ENCODE data around the gene ASF1B.

Gene ASF1B

DNA sequence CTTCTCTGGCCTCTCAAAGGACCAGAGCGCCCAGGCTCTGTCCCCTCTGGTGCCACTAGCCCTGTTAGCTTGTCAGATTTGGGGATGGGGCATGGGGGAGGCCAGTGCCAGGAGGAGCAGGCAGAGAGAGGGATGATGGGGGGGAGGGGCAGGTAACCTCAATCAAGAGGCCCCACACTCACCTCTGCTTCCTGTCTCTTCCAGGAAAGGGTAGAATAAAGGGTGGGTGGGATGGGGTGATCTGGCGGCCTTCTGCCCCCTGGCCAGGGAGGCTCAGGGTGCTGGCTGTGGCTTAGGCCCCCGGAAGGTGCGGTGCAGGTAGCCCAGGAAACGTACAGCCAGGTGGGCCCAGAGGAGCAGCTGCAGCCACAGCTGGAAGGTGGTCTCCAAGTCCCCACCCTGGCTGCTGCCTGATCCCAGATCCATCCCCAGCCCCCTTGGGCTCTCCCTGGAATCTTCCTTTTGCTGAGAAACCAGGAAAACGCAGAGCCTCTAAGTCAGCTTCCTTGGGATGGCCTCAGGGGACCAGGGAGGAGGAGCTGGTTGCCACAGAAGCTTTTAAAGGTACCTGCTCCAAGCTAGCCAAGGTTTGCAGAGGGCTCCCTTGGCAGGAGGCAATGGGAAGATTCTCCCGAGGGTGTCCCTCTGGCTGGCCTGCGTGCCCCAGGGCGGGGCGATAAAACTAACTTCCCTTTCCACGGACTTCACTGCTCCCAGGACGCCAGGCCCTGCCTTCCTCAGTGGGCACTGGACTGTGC is 24.2 kb downstream of the ASF1B start:
- peaks cover 0 to 6% (median 0%) of the 10 kb centered on the region in 5 donors for H3K36me3 ChIP-seq (ENCODE audit: control insufficient read depth in 5 of 5, insufficient read depth in 5 of 5, low read length in 5 of 5)
- H3K4me3 ChIP-seq (ENCODE audit: low read depth in 1 of 5, low read length in 5 of 5), result peak overlapping the region; percentile 44 to 54 (median 46)
- H3K27me3 ChIP-seq (ENCODE audit: control insufficient read depth in 5 of 5, insufficient read depth in 4 of 5, low read length in 5 of 5), result no peaks in the 10 kb centered on the region
- H3K9ac ChIP-seq (ENCODE audit: low read length in 5 of 5), result peak overlapping the region; percentile 48 to 78 (median 68)
- peaks cover 25 to 83% (median 81%) of the 10 kb centered on the region in 5 donors for H3K4me1 ChIP-seq (ENCODE audit: control insufficient read depth in 5 of 5, insufficient read depth in 5 of 5, low read length in 5 of 5)
- H3K9me3 ChIP-seq (ENCODE audit: control insufficient read depth in 5 of 5, low read length in 5 of 5), result no peaks in the 10 kb centered on the region
- H3K27ac ChIP-seq (ENCODE audit: low read depth, low read length), result peak overlapping the region; percentile 76

DNA sequence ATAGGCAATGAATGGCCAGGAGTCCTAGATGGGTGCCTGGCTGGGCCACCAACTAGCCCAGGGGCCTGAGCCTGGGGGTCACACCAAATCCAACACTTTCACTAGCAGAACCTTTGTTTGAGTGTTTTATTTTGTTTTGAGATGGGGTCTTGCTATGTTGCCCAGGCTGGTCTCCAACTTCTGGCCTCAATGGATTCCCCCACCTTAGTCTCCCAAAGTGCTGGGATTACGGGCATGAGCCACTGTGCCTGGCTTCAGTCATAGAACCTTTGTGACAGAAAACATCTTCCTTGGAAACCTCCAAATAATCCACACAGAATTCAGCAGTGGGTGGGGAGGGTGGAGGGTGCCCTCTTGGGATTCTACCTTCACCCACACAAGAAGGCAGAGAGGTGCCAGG is 24.9 kb downstream of the ASF1B start:
- H3K9me3 ChIP-seq (ENCODE audit: control insufficient read depth in 5 of 5, low read length in 5 of 5), result no peaks in the 10 kb centered on the region
- no peaks in the 10 kb centered on the region for H3K27me3 ChIP-seq (ENCODE audit: control insufficient read depth in 5 of 5, insufficient read depth in 4 of 5, low read length in 5 of 5)
- peak overlapping the region in 4 of 5 donors; percentile 3 to 65 (median 52) for H3K9ac ChIP-seq (ENCODE audit: low read length in 5 of 5)
- peaks cover 24 to 77% (median 74%) of the 10 kb centered on the region in 5 donors for H3K4me1 ChIP-seq (ENCODE audit: control insufficient read depth in 5 of 5, insufficient read depth in 5 of 5, low read length in 5 of 5)
- H3K4me3 ChIP-seq (ENCODE audit: low read depth in 1 of 5, low read length in 5 of 5), result peak overlapping the region in 2 of 5 donors; percentile 6 to 20
- peak overlapping the region; percentile 76 for H3K27ac ChIP-seq (ENCODE audit: low read depth, low read length)
- H3K36me3 ChIP-seq (ENCODE audit: control insufficient read depth in 5 of 5, insufficient read depth in 5 of 5, low read length in 5 of 5), result peaks cover 0 to 10% (median 4%) of the 10 kb centered on the region in 5 donors

DNA sequence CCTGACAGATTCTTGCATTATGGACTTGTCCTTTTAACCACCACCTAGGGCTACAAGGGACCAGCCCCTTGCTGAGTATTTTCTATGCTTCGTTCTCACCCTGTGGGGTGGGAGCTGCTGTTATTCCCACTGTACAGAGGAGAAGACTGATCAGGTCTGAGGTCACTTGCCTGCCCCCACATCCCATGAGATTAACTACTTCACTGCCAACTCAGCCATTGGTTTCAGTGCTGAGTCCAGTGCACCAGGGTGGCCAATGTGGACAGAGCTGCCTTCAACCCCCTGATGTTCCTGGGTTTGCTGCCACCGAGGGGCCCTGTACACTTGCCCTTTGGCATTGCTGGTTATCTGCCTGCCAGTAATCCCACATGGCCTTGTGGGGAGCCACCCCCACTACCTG is 25.7 kb downstream of the ASF1B start:
- H3K27ac ChIP-seq (ENCODE audit: low read depth, low read length), result peak overlapping the region; percentile 76
- H3K4me1 ChIP-seq (ENCODE audit: control insufficient read depth in 5 of 5, insufficient read depth in 5 of 5, low read length in 5 of 5), result peaks cover 18 to 68% (median 65%) of the 10 kb centered on the region in 5 donors
- no peak overlapping the region for H3K4me3 ChIP-seq (ENCODE audit: low read depth in 1 of 5, low read length in 5 of 5)

DNA sequence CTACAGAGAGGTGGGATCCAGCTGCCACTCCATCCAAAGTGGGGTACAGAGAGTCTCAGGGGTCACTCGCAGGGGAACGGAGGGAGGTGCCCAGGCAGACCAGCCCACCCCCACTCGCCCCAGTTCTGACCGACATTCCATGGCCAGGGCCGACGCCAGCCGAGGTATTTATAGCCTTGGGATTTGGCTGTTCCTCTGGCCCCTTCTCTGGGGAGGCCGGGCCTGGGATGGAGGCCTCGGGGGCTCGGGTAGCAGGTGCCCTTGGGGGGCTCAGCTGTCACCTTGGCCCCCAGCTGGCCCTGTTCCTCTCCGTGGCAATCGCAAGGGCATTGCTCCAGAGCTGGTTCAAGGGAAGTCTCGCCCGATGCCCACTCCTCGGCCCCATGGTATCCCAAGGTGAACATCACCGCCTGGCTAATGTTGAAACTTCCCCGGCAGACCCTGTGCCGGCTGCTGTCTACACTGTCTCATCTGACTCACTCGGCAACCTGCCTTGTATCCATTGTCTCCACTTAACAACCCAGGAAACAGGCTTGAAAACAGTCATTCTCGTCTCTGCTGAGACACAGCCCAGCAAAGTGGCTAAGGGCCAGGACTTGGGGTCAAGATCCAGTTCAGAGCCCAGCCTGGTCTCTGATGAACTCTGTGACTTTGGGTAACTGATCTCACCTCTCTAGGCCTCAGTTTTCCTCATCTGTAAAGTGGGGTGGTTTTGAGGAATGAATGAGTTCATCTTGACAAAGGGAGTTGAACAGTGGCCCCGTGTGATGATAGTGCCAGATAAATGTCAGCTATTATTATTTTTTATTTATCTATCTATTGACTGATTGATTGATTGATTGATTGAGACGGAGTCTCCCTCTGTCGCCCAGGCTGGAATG is 28.6 kb downstream of the ASF1B start:
- H3K36me3 ChIP-seq (ENCODE audit: control insufficient read depth in 5 of 5, insufficient read depth in 5 of 5, low read length in 5 of 5), result peaks cover 0 to 34% (median 28%) of the 10 kb centered on the region in 5 donors
- peak overlapping the region in 3 of 5 donors; percentile 6 to 53 (median 48) for H3K9ac ChIP-seq (ENCODE audit: low read length in 5 of 5)
- H3K4me1 ChIP-seq (ENCODE audit: control insufficient read depth in 5 of 5, insufficient read depth in 5 of 5, low read length in 5 of 5), result peaks cover 6 to 47% (median 41%) of the 10 kb centered on the region in 5 donors
- no peaks in the 10 kb centered on the region for H3K9me3 ChIP-seq (ENCODE audit: control insufficient read depth in 5 of 5, low read length in 5 of 5)
- peak overlapping the region; percentile 41 for H3K27ac ChIP-seq (ENCODE audit: low read depth, low read length)
- no peaks in the 10 kb centered on the region for H3K27me3 ChIP-seq (ENCODE audit: control insufficient read depth in 5 of 5, insufficient read depth in 4 of 5, low read length in 5 of 5)
- no peak overlapping the region for H3K4me3 ChIP-seq (ENCODE audit: low read depth in 1 of 5, low read length in 5 of 5)

More for the DNA sequence above, 25.7 kb downstream of the ASF1B start:
- Histone ChIP-seq H3K9me3 (ENCODE audit: control insufficient read depth in 5 of 5, low read length in 5 of 5) (no peaks in the 10 kb centered on the region), H3K27me3 (ENCODE audit: control insufficient read depth in 5 of 5, insufficient read depth in 4 of 5, low read length in 5 of 5) (no peaks in the 10 kb centered on the region), H3K9ac (ENCODE audit: low read length in 5 of 5) (no peak overlapping the region), H3K36me3 (ENCODE audit: control insufficient read depth in 5 of 5, insufficient read depth in 5 of 5, low read length in 5 of 5) (peaks cover 0 to 19% (median 12%) of the 10 kb centered on the region in 5 donors)

DNA sequence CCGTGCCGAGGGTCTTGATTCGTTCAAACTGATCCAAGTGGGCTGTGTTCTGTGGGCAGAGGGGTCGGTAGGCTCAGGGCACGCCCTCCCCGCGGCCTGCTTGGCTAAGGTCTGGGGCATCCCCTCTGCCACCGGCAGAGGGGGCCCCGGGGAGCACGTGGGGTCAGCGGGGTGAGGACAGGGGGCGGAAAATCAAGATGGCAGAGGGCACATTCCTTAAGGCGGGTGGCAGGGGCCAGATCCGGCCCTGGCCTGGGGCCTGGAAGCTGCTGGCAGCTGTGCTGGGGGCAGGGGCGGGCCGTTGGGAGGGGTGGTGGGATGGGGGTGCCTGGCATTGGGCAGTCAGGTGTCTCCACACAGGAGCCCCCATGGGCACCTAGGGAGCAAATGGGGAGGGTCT is 29.5 kb downstream of the ASF1B start:
- Histone ChIP-seq H3K36me3 (ENCODE audit: control insufficient read depth in 5 of 5, insufficient read depth in 5 of 5, low read length in 5 of 5) (peaks cover 0 to 43% (median 36%) of the 10 kb centered on the region in 5 donors), H3K4me1 (ENCODE audit: control insufficient read depth in 5 of 5, insufficient read depth in 5 of 5, low read length in 5 of 5) (peaks cover 6 to 47% (median 41%) of the 10 kb centered on the region in 5 donors), H3K9me3 (ENCODE audit: control insufficient read depth in 5 of 5, low read length in 5 of 5) (no peaks in the 10 kb centered on the region), H3K27me3 (ENCODE audit: control insufficient read depth in 5 of 5, insufficient read depth in 4 of 5, low read length in 5 of 5) (no peaks in the 10 kb centered on the region), H3K4me3 (ENCODE audit: low read depth in 1 of 5, low read length in 5 of 5) (no peak overlapping the region), H3K27ac (ENCODE audit: low read depth, low read length) (no peak overlapping the region), H3K9ac (ENCODE audit: low read length in 5 of 5) (no peak overlapping the region)

DNA sequence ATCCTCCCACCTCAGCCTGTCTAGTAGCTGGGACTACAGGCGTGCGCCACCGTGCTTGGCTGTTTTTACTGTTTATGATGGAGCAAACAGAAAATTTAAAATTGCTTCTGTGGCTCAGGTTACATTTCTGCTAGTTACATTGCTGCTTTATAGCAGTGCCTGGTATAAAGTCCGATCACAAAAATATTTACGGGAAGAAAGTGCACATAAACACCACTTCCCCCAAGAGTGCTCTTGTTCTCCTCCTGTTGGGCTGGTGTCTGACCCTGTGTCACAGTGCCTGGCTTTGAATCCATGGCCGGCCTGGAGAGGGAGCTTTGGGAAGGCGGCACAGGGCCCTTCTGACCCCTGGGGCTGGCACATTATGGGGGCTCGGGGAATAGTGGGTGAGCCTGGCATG is 30.7 kb downstream of the ASF1B start:
- no peak overlapping the region for H3K9ac ChIP-seq (ENCODE audit: low read length in 5 of 5)
- H3K4me3 ChIP-seq (ENCODE audit: low read depth in 1 of 5, low read length in 5 of 5), result no peak overlapping the region
- no peak overlapping the region for H3K27ac ChIP-seq (ENCODE audit: low read depth, low read length)
- H3K36me3 ChIP-seq (ENCODE audit: control insufficient read depth in 5 of 5, insufficient read depth in 5 of 5, low read length in 5 of 5), result peaks cover 0 to 51% (median 40%) of the 10 kb centered on the region in 5 donors
- no peaks in the 10 kb centered on the region for H3K9me3 ChIP-seq (ENCODE audit: control insufficient read depth in 5 of 5, low read length in 5 of 5)
- no peaks in the 10 kb centered on the region for H3K27me3 ChIP-seq (ENCODE audit: control insufficient read depth in 5 of 5, insufficient read depth in 4 of 5, low read length in 5 of 5)
- H3K4me1 ChIP-seq (ENCODE audit: control insufficient read depth in 5 of 5, insufficient read depth in 5 of 5, low read length in 5 of 5), result peaks cover 6 to 38% (median 33%) of the 10 kb centered on the region in 5 donors

DNA sequence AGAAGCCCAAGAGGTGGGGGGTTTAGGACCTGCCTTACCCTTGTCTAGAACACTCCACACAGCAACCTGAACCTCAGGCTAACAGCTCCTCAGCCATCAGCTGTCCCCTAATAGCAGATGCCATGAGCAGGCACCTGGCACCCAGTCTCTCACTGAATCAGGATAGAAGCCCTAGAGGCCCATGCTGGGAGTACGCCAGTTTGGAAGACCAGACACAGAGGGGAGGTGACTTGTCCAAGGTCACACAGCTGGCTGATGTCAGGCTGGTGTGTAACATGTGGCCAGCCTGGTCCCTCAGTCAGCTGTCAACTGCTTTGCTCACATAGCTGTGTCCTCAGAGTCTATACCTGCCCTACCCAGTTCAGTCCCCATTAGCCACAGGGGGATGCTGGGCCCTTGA is 33.1 kb downstream of the ASF1B start:
- no peaks in the 10 kb centered on the region for H3K9me3 ChIP-seq (ENCODE audit: control insufficient read depth in 5 of 5, low read length in 5 of 5)
- H3K9ac ChIP-seq (ENCODE audit: low read length in 5 of 5), result no peak overlapping the region
- peaks cover 6 to 29% (median 26%) of the 10 kb centered on the region in 5 donors for H3K4me1 ChIP-seq (ENCODE audit: control insufficient read depth in 5 of 5, insufficient read depth in 5 of 5, low read length in 5 of 5)
- H3K4me3 ChIP-seq (ENCODE audit: low read depth in 1 of 5, low read length in 5 of 5), result no peak overlapping the region
- peaks cover 0 to 67% (median 45%) of the 10 kb centered on the region in 5 donors for H3K36me3 ChIP-seq (ENCODE audit: control insufficient read depth in 5 of 5, insufficient read depth in 5 of 5, low read length in 5 of 5)
- H3K27me3 ChIP-seq (ENCODE audit: control insufficient read depth in 5 of 5, insufficient read depth in 4 of 5, low read length in 5 of 5), result no peaks in the 10 kb centered on the region
- H3K27ac ChIP-seq (ENCODE audit: low read depth, low read length), result peak overlapping the region; percentile 74

DNA sequence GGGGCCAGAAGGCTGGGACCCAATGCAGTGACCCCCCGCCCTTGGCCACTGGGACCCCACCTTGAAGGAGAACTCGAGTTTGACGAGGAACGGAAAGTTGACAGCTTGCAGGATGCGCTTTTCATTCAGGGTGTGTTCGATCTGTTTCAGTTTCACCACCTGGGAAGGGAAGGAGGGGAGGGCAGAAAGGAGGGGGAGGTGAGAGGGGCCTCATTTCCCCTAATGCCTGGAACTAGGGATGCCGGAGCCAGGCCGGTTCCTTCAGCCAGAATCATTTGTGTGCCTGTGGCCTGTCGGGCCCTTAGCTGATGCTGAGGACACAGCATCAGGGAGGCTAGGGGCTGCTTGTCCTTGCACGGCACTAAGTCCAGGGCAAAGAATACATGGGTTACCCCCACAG is 33.6 kb downstream of the ASF1B start:
- no peaks in the 10 kb centered on the region for H3K27me3 ChIP-seq (ENCODE audit: control insufficient read depth in 5 of 5, insufficient read depth in 4 of 5, low read length in 5 of 5)
- peak overlapping the region; percentile 74 for H3K27ac ChIP-seq (ENCODE audit: low read depth, low read length)
- peaks cover 6 to 26% (median 22%) of the 10 kb centered on the region in 5 donors for H3K4me1 ChIP-seq (ENCODE audit: control insufficient read depth in 5 of 5, insufficient read depth in 5 of 5, low read length in 5 of 5)
- H3K9me3 ChIP-seq (ENCODE audit: control insufficient read depth in 5 of 5, low read length in 5 of 5), result no peaks in the 10 kb centered on the region
- peak overlapping the region in 1 of 5 donors; percentile 71 for H3K9ac ChIP-seq (ENCODE audit: low read length in 5 of 5)
- H3K36me3 ChIP-seq (ENCODE audit: control insufficient read depth in 5 of 5, insufficient read depth in 5 of 5, low read length in 5 of 5), result peaks cover 0 to 72% (median 48%) of the 10 kb centered on the region in 5 donors
- no peak overlapping the region for H3K4me3 ChIP-seq (ENCODE audit: low read depth in 1 of 5, low read length in 5 of 5)

DNA sequence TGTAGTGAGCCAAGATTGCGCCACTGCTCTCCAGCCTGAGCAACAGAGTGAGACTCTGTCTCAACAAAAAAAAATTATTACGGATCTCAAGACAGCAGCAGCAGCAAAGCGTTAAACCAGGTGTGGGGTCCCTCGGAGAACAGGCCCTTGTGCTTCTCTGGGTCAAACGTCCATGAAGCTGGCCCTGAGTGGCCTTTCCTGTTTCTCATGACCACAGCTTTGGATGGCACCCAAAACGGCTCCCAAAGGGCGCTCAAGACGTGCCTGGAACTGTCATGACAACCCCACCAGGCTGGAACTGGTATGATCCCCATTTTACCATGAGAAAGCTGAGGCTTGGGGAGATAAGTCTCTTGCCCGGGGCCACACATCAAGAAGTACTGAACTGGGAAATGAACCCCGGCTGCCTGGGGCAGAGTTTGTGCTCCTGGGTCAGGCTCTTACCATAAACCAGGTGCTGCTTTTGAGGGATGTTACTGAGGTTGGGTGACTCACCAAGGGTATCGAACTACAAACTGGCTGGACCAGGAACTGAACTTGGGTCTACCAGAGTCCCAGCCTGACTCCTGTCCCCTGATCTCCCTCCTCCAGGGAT is 34.2 kb downstream of the ASF1B start:
- peak overlapping the region in 1 of 5 donors; percentile 71 for H3K9ac ChIP-seq (ENCODE audit: low read length in 5 of 5)
- no peak overlapping the region for H3K4me3 ChIP-seq (ENCODE audit: low read depth in 1 of 5, low read length in 5 of 5)
- H3K4me1 ChIP-seq (ENCODE audit: control insufficient read depth in 5 of 5, insufficient read depth in 5 of 5, low read length in 5 of 5), result peaks cover 6 to 20% (median 18%) of the 10 kb centered on the region in 5 donors
- peak overlapping the region; percentile 74 for H3K27ac ChIP-seq (ENCODE audit: low read depth, low read length)
- no peaks in the 10 kb centered on the region for H3K27me3 ChIP-seq (ENCODE audit: control insufficient read depth in 5 of 5, insufficient read depth in 4 of 5, low read length in 5 of 5)
- H3K36me3 ChIP-seq (ENCODE audit: control insufficient read depth in 5 of 5, insufficient read depth in 5 of 5, low read length in 5 of 5), result peaks cover 0 to 77% (median 50%) of the 10 kb centered on the region in 5 donors
- H3K9me3 ChIP-seq (ENCODE audit: control insufficient read depth in 5 of 5, low read length in 5 of 5), result no peaks in the 10 kb centered on the region
